ENCODE data around the gene MAPK4.

The MAPK4 gene

DNA sequence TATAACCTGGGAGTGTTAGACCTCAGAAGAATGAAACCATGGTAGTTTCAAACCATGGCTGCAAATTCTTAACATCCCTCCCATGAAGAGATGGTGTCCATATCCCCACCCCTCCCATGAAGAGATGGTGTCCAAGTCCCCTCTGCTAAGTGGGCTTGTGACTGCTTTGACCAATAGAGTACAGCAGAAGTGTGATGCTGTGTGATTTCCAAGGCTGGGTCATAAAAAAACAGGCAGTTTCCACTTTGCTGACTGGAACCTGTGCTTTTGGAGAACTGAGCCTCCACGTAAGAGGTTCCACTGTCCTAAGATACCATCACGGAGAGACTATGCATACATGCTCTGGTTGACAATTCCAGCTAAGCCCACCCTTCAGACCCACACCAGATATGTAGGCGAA lies 194.4 kb downstream of the MAPK4 start:
- no peak overlapping the region for H3K27ac ChIP-seq (ENCODE audit: low read length)
- no peaks in the 10 kb centered on the region for H3K79me2 ChIP-seq (ENCODE audit: insufficient read depth, low read length)
- H3K9ac ChIP-seq (ENCODE audit: low read depth, low read length): no peak overlapping the region
- DNase-seq (no peak), ATAC-seq (ENCODE audit: insufficient read depth, low read depth) (no peak)
- H3K9me3 ChIP-seq (ENCODE audit: insufficient read depth, low read length, severe bottlenecking): no peaks in the 10 kb centered on the region
- no peaks in the 10 kb centered on the region for H4K20me1 ChIP-seq (ENCODE audit: insufficient read depth, low read length)
- no peak overlapping the region for H2AFZ ChIP-seq (ENCODE audit: low read depth, low read length)
- no peak overlapping the region for H3K4me2 ChIP-seq (ENCODE audit: insufficient read depth, low read length)
- no peak overlapping the region for H3K4me3 ChIP-seq (ENCODE audit: low read depth in 1 of 2, low read length in 2 of 2)
- TF ChIP-seq, protein P1, sequence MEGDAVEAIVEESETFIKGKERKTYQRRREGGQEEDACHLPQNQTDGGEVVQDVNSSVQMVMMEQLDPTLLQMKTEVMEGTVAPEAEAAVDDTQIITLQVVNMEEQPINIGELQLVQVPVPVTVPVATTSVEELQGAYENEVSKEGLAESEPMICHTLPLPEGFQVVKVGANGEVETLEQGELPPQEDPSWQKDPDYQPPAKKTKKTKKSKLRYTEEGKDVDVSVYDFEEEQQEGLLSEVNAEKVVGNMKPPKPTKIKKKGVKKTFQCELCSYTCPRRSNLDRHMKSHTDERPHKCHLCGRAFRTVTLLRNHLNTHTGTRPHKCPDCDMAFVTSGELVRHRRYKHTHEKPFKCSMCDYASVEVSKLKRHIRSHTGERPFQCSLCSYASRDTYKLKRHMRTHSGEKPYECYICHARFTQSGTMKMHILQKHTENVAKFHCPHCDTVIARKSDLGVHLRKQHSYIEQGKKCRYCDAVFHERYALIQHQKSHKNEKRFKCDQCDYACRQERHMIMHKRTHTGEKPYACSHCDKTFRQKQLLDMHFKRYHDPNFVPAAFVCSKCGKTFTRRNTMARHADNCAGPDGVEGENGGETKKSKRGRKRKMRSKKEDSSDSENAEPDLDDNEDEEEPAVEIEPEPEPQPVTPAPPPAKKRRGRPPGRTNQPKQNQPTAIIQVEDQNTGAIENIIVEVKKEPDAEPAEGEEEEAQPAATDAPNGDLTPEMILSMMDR (IDR thresholded peaks at IDR 0.05; ENCODE audit: borderline replicate concordance, extremely low read depth, low read length, poor library complexity, severe bottlenecking): no peak
- no peak for TF ChIP-seq EZH2 (IDR thresholded peaks at IDR 0.05; ENCODE audit: borderline replicate concordance, low read depth, low read length, severe bottlenecking)
- no peaks in the 10 kb centered on the region for H3K36me3 ChIP-seq (ENCODE audit: insufficient read depth, low read length)
- peaks cover 17% of the 10 kb centered on the region for H3K27me3 ChIP-seq (ENCODE audit: insufficient read depth, low read length, poor library complexity)
- no peaks in the 10 kb centered on the region for H3K4me1 ChIP-seq (ENCODE audit: insufficient read depth, low read length)

DNA sequence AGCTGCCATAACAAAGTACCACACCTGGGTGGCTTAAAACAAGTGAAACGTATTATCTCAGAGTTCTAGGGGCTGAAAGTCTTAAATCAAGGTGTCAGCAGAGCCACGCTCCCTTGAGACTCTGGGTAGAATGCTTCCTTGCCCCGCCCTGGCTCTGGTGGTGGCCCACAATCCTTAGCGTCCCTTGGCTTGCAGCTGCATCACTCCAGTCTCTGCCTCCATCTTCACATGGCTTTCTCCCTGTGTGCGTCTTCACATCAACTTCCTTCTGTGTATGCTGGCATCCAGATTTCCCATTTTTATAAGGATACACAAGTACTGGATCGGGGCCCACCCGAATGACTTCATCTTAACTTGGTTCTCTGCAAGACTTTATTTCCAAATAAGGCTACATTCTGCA lies 197.5 kb downstream of the MAPK4 start:
- TF ChIP-seq, protein P1 (IDR thresholded peaks at IDR 0.05; ENCODE audit: borderline replicate concordance, extremely low read depth, low read length, poor library complexity, severe bottlenecking): no peak
- no peak for TF ChIP-seq EZH2 (IDR thresholded peaks at IDR 0.05; ENCODE audit: borderline replicate concordance, low read depth, low read length, severe bottlenecking)
- Histone ChIP-seq H3K79me2 (ENCODE audit: insufficient read depth, low read length) (no peaks in the 10 kb centered on the region), H3K27me3 (ENCODE audit: insufficient read depth, low read length, poor library complexity) (peaks cover 4% of the 10 kb centered on the region), H3K27ac (ENCODE audit: low read length) (no peak overlapping the region), H3K36me3 (ENCODE audit: insufficient read depth, low read length) (no peaks in the 10 kb centered on the region), H3K9ac (ENCODE audit: low read depth, low read length) (no peak overlapping the region), H3K9me3 (ENCODE audit: insufficient read depth, low read length, severe bottlenecking) (no peaks in the 10 kb centered on the region), H2AFZ (ENCODE audit: low read depth, low read length) (no peak overlapping the region), H3K4me1 (ENCODE audit: insufficient read depth, low read length) (no peaks in the 10 kb centered on the region), H3K4me3 (ENCODE audit: low read depth in 1 of 2, low read length in 2 of 2) (no peak overlapping the region), H3K4me2 (ENCODE audit: insufficient read depth, low read length) (no peak overlapping the region), H4K20me1 (ENCODE audit: insufficient read depth, low read length) (no peaks in the 10 kb centered on the region)
- ATAC-seq (ENCODE audit: insufficient read depth, low read depth) (no peak), DNase-seq (no peak)

DNA sequence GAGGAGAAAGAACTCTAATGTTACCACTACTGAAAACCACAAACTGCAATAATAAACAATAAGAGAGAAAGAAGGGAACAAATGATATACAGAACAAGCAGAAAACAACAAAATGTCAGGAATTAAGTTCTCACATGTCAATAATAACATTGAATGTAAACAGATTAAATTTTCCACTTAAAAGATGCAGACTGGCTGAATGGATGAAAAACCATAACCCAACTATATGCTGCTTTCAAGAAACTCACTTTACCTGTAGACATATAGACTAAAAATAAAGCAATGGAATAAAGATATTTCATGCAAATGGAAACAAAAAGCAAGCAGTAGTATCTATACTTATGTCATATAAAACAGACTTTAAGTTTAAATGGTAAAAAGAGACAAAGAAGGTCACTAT lies 209.6 kb downstream of the MAPK4 start:
- Histone ChIP-seq H3K27me3 (ENCODE audit: insufficient read depth, low read length, poor library complexity) (no peaks in the 10 kb centered on the region), H3K79me2 (ENCODE audit: insufficient read depth, low read length) (no peaks in the 10 kb centered on the region), H3K9ac (ENCODE audit: low read depth, low read length) (no peak overlapping the region)

More for the DNA sequence above, 209.6 kb downstream of the MAPK4 start:
- no peak overlapping the region for H3K27ac ChIP-seq (ENCODE audit: low read length)
- H3K9me3 ChIP-seq (ENCODE audit: insufficient read depth, low read length, severe bottlenecking): no peaks in the 10 kb centered on the region
- no peaks in the 10 kb centered on the region for H3K4me1 ChIP-seq (ENCODE audit: insufficient read depth, low read length)
- TF ChIP-seq, protein P1 (IDR thresholded peaks at IDR 0.05; ENCODE audit: borderline replicate concordance, extremely low read depth, low read length, poor library complexity, severe bottlenecking): no peak
- TF ChIP-seq EZH2 (IDR thresholded peaks at IDR 0.05; ENCODE audit: borderline replicate concordance, low read depth, low read length, severe bottlenecking): no peak
- no peak overlapping the region for H3K4me3 ChIP-seq (ENCODE audit: low read depth in 1 of 2, low read length in 2 of 2)
- no peak for ATAC-seq (ENCODE audit: insufficient read depth, low read depth)
- no peaks in the 10 kb centered on the region for H3K36me3 ChIP-seq (ENCODE audit: insufficient read depth, low read length)
- H4K20me1 ChIP-seq (ENCODE audit: insufficient read depth, low read length): no peaks in the 10 kb centered on the region
- no peak overlapping the region for H3K4me2 ChIP-seq (ENCODE audit: insufficient read depth, low read length)
- DNase-seq: no peak
- no peak overlapping the region for H2AFZ ChIP-seq (ENCODE audit: low read depth, low read length)

Measured in DND-41 (cell line).